Gastrocnemius medialis (tissue), 4 donors: ENCODE measurements around the gene FASTKD1. TPM values are rescaled to one million over a fixed set of nuclear protein-coding genes. Genes with fewer than 3 reads are reported as not detected.
A peak's percentile ranks its signal among the peaks of the same experiment; 100 is the strongest.

Experiments used
- ATAC-seq, 2 donors: fragments of 150-250 bp; one replicate each; pipeline ENCODE4 v1.9.1; 2016
- DNase-seq, 2 donors: peaks; one replicate each; pipeline ENCODE4 v3.0.0-alpha.2; 2019
- H3K27ac ChIP-seq, 4 donors: fragments of 200-600 bp; sonication (generic); 1 replicate in 1 of 4; 2 replicates in 3 of 4; pipeline ENCODE4 v1.5.1; 2016 to 2018; ENCODE audit warnings: mild to moderate bottlenecking in 2 of 4, moderate library complexity in 1 of 4
- H3K27me3 ChIP-seq, 3 donors: fragments of 200-600 bp; sonication (generic) in 2 of 3; 1 replicate in 1 of 3; 2 replicates in 2 of 3; pipeline versions ENCODE4 v1.5.1 to v1.6.0; 2016 to 2019; ENCODE audit warnings: mild to moderate bottlenecking in 1 of 3, moderate library complexity in 1 of 3
- H3K36me3 ChIP-seq, 2 donors: fragments of 200-600 bp; sonication (generic) in 1 of 2; one replicate each; pipeline ENCODE4 v1.5.1; 2017 to 2018
- H3K4me1 ChIP-seq, 2 donors: fragments of 200-600 bp; sonication (generic) in 1 of 2; one replicate each; pipeline ENCODE4 v1.5.1; 2016 to 2017; ENCODE audit warnings: mild to moderate bottlenecking in 2 of 2
- H3K4me3 ChIP-seq, 4 donors: fragments of 200-600 bp; sonication (generic) in 3 of 4; 1 replicate in 1 of 4; 2 replicates in 3 of 4; pipeline ENCODE4 v1.5.1; 2016 to 2019; ENCODE audit warnings: mild to moderate bottlenecking in 2 of 4
- H3K9me3 ChIP-seq, 3 donors: fragments of 200-600 bp; sonication (generic) in 2 of 3; 1 replicate in 1 of 3; 2 replicates in 2 of 3; pipeline ENCODE4 v1.5.1; 2016 to 2019
- CTCF ChIP-seq, 5 experiments: fragments of 450-650 bp in 3 of 5; fragments of 200-600 bp in 2 of 5; sonication (generic) in 2 of 5; IDR thresholded peaks in 4 of 5; conservative IDR thresholded peaks in 1 of 5; 1 replicate in 4 of 5; 2 replicates in 1 of 5; pipeline ENCODE4 v1.5.1; 2016 to 2019; ENCODE audit warnings: antibody characterized with exemption in 5 of 5, mild to moderate bottlenecking in 3 of 5, moderate library complexity in 3 of 5
- POLR2A ChIP-seq, 2 donors: fragments of 450-650 bp; IDR thresholded peaks; one replicate each; pipeline ENCODE4 v1.6.1; 2017; ENCODE audit warnings: antibody characterized with exemption in 2 of 2, mild to moderate bottlenecking in 2 of 2, moderate library complexity in 2 of 2
- in situ Hi-C, 4 donors: fragments of 200-750 bp; cut with MboI; loops; one replicate each; pipeline versions ENCODE4 v1.15.0 to v1.8.0; 2017; ENCODE audit warnings: low sequenced_read_pairs in 4 of 4
- intact Hi-C: fragments of 100-400 bp; cut with DNase I; formaldehyde crosslinking; loops from one replicate; pipeline ENCODE4 v1.15.1; 2023; ENCODE audit warnings: low total_unique reads
- total RNA-seq, 4 donors: library from RNA; depleted of rRNA; stranded (reverse); fragments of >200 nt; gene quantifications; one replicate each; pipeline versions ENCODE4 v1.1.0 to v1.2.3, GENCODE V29; 2016

The FASTKD1 gene
- total RNA-seq, 4 donors from 2014 or later, result 9.7 to 27.4 (median 12.9) TPM

DNA sequence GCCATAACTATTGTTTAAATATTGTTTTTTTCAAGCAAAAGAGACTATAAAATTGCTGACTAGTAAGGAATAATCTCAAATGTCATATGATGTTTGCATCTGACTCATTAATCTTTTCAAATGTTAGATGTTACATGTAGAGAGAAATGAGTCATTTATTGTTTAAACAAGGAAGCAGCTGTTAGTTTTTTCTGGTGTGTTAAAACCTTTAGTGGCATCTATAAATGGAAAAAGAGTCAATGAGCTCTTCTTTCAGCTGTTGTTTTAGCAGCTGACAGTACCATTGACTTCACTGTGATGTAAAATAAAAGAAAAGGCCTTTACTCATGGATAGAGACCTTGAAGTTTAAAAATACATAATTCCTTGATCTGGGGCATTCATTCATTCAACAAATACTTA is 66.0 kb downstream of the FASTKD1 start:
- Histone ChIP-seq H3K27ac (peak overlapping the region; percentile 90 to 95 (median 92)), H3K4me1 (peaks cover 20 to 25% of the 10 kb centered on the region in 2 donors), H3K27me3 (no peaks in the 10 kb centered on the region), H3K9me3 (no peaks in the 10 kb centered on the region), H3K4me3 (peak overlapping the region in 1 of 4 donors; percentile 1), H3K36me3 (peaks cover 0 to 6% of the 10 kb centered on the region in 2 donors)
- DNase-seq, result no peak
- peak; percentile 48 to 73 for ATAC-seq
- intact Hi-C loops (no loop called here), in situ Hi-C loops (no loop called here)
- peak in 1 of 2 donors; percentile 32 for TF ChIP-seq POLR2A (IDR thresholded peaks at IDR 0.05)
- TF ChIP-seq CTCF (IDR thresholded peaks at IDR 0.05 in 4 of 5, conservative IDR thresholded peaks at IDR 0.05 in 1 of 5), result no peak

DNA sequence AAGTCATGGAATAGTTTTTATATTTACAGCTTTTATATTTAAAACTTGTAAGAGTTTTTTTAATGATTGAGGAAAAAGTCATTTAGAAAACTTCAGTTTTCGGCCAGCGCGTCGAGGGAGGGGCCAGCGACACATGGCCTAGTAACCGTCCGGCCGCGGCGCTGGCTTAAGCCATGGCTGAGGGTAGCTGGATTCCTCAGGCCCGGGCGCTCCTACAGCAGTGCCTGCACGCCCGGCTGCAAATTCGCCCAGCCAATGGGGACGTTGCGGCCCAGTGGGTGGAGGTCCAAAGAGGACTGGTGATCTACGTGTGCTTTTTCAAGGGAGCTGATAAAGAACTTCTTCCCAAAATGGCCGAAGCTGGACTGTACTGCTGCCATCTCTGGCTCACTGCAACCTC is 69.0 kb downstream of the FASTKD1 start:
- no peak overlapping the region for H3K27ac ChIP-seq
- TF ChIP-seq CTCF (IDR thresholded peaks at IDR 0.05 in 4 of 5, conservative IDR thresholded peaks at IDR 0.05 in 1 of 5), result no peak
- TF ChIP-seq POLR2A (IDR thresholded peaks at IDR 0.05), result no peak
- no peak for ATAC-seq
- in situ Hi-C loops, result no loop called here
- peaks cover 20 to 25% of the 10 kb centered on the region in 2 donors for H3K4me1 ChIP-seq
- H3K36me3 ChIP-seq, result peaks cover 0 to 6% of the 10 kb centered on the region in 2 donors
- H3K27me3 ChIP-seq, result no peaks in the 10 kb centered on the region
- intact Hi-C loops, result loop anchor here (1.0 kb wide), 1 partner anchor 9 kb away; no protein-coding TSS in a partner anchor
- H3K9me3 ChIP-seq, result no peaks in the 10 kb centered on the region
- no peak overlapping the region for H3K4me3 ChIP-seq
- DNase-seq, result no peak

DNA sequence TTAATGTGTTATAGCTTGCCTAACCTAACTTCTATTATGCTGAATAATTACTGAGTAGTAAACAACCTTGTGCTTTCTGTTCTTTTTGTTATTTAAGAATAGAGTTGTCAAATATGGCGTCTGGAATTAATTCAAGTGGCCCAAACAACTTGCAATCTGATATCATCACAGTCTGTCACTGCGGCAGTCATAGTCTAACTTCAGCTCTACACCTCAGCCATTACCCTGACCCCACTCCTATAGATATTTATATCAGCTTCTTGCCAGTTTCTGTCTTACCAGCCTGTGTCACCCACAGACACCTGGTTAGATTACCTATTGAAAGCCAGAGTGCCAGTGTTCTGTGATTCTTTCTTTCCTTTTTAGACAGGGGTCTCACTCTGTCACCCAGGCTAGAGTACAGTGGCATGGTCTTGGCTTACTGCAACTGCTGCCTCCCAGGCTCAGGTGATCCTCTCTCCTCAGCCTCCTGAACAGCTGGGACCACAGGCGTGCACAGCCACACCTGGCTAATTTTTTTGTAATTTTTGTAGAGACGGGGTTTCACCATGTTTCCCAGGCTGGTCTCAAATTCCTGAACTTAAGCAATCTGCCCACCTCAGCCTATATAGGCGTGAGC is 78.2 kb downstream of the FASTKD1 start:
- intact Hi-C loops (loop anchor here (1.0 kb wide), 1 partner anchor 9 kb away; no protein-coding TSS in a partner anchor), in situ Hi-C loops (no loop called here)
- H3K27me3 ChIP-seq, result no peaks in the 10 kb centered on the region
- H3K36me3 ChIP-seq, result no peaks in the 10 kb centered on the region
- ATAC-seq (peak; percentile 97 to 98), DNase-seq (no peak)
- H3K27ac ChIP-seq, result peak overlapping the region; percentile 67 to 82 (median 78)
- no peak overlapping the region for H3K4me3 ChIP-seq
- H3K4me1 ChIP-seq, result peaks cover 7 to 16% of the 10 kb centered on the region in 2 donors
- H3K9me3 ChIP-seq, result no peaks in the 10 kb centered on the region
- TF ChIP-seq POLR2A (IDR thresholded peaks at IDR 0.05), result no peak
- no peak for TF ChIP-seq CTCF (IDR thresholded peaks at IDR 0.05 in 4 of 5, conservative IDR thresholded peaks at IDR 0.05 in 1 of 5)

DNA sequence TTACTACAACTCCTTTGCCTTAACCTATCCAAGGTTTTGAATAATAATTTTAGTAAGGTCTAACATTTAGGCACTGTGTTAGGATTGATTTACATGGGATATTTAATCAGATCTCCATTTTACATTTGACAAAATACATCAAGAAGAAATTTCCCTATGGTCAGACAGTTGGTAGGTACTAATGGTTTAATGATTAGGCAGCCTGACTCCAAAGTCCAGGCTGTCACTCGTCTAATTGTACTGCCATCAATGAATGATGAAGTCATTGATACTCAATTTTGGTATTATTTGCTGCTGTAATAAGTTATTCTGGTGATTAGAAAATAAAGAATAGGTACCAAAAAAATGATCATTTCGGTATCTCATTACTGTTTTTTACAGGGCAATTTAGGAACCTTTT is 80.3 kb downstream of the FASTKD1 start:
- Histone ChIP-seq H3K4me1 (peaks cover 7 to 16% of the 10 kb centered on the region in 2 donors), H3K4me3 (no peak overlapping the region), H3K27ac (peak overlapping the region in 1 of 4 donors; percentile 2), H3K36me3 (peaks cover 0 to 7% of the 10 kb centered on the region in 2 donors), H3K27me3 (no peaks in the 10 kb centered on the region), H3K9me3 (no peaks in the 10 kb centered on the region)
- in situ Hi-C loops (no loop called here), intact Hi-C loops (no loop called here)
- no peak for DNase-seq
- no peak for ATAC-seq
- no peak for TF ChIP-seq POLR2A (IDR thresholded peaks at IDR 0.05)
- TF ChIP-seq CTCF (IDR thresholded peaks at IDR 0.05 in 4 of 5, conservative IDR thresholded peaks at IDR 0.05 in 1 of 5), result no peak
